ENCODE data around the gene ATP6V0A1.

GRCh38 chr17:42522263-42522790, 63.6 kb downstream of the ATP6V0A1 start:
- TF ChIP-seq CTCF (IDR thresholded peaks at IDR 0.05; ENCODE audit: insufficient read depth, low read length) (no peak), REST (IDR thresholded peaks at IDR 0.05; ENCODE audit: insufficient replicate concordance, low read depth) (no peak), POLR2AphosphoS5 (IDR thresholded peaks at IDR 0.05; ENCODE audit: low read depth) (no peak)
